ENCODE data around the gene SLC35B4.

SLC35B4 gene

GRCh38 chr7:134350709-134351108 lies 34.0 kb upstream of the SLC35B4 start:
- H3K18ac ChIP-seq (ENCODE audit: low read length), result no peak overlapping the region
- no peak for DNase-seq
- no peak overlapping the region for H3K27ac ChIP-seq (ENCODE audit: low read depth, low read length)
- no peak overlapping the region for H2BK120ac ChIP-seq (ENCODE audit: insufficient read depth, low read length, poor library complexity)
- no peaks in the 10 kb centered on the region for H3K9me3 ChIP-seq (ENCODE audit: insufficient read depth, low read depth, low read length)
- H3K4me3 ChIP-seq (ENCODE audit: low read depth, low read length), result no peak overlapping the region
- no peak overlapping the region for H4K91ac ChIP-seq (ENCODE audit: low read depth, low read length)
- no peak overlapping the region for H4K8ac ChIP-seq (ENCODE audit: low read depth, low read length)
- H2AFZ ChIP-seq (ENCODE audit: insufficient read depth, low read length, poor library complexity), result no peak overlapping the region
- no peak overlapping the region for H2BK5ac ChIP-seq (ENCODE audit: low read depth, low read length, poor library complexity)
- H3K36me3 ChIP-seq (ENCODE audit: control insufficient read depth in 1 of 2, insufficient read depth in 2 of 2, low read length in 2 of 2), result no peaks in the 10 kb centered on the region
- H2BK12ac ChIP-seq (ENCODE audit: low read length), result no peak overlapping the region
- H3K4me2 ChIP-seq (ENCODE audit: low read length), result no peak overlapping the region
- WGBS (ENCODE audit: extremely low coverage, insufficient coverage, insufficient read length), result no CpG with 5 or more reads among the region's 1 CpG
- no peak overlapping the region for H3K14ac ChIP-seq (ENCODE audit: low read length)
- no peak overlapping the region for H4K12ac ChIP-seq (ENCODE audit: low read depth, low read length)
- H3K4me1 ChIP-seq (ENCODE audit: control insufficient read depth in 1 of 2, insufficient read depth in 2 of 2, low read length in 2 of 2), result no peaks in the 10 kb centered on the region
- no peaks in the 10 kb centered on the region for H3K79me1 ChIP-seq (ENCODE audit: low read length)
- H3K23ac ChIP-seq (ENCODE audit: low read length), result no peak overlapping the region
- no peak overlapping the region for H2AK5ac ChIP-seq (ENCODE audit: low read length)
- H3K9ac ChIP-seq (ENCODE audit: low read length), result no peak overlapping the region
- no peaks in the 10 kb centered on the region for H3K79me2 ChIP-seq (ENCODE audit: control insufficient read depth, insufficient read depth, low read length, poor library complexity)
- H3K27me3 ChIP-seq (ENCODE audit: insufficient read depth, low read length), result no peaks in the 10 kb centered on the region
- H3K4ac ChIP-seq (ENCODE audit: low read depth, low read length), result no peak overlapping the region

GRCh38 chr7:134347567-134347966 lies 30.8 kb upstream of the SLC35B4 start:
- no peaks in the 10 kb centered on the region for H3K4me1 ChIP-seq (ENCODE audit: control insufficient read depth in 1 of 2, insufficient read depth in 2 of 2, low read length in 2 of 2)
- H3K23ac ChIP-seq (ENCODE audit: low read length), result no peak overlapping the region
- H3K4me2 ChIP-seq (ENCODE audit: low read length), result no peak overlapping the region
- H2BK120ac ChIP-seq (ENCODE audit: insufficient read depth, low read length, poor library complexity), result no peak overlapping the region
- no peak overlapping the region for H3K18ac ChIP-seq (ENCODE audit: low read length)
- no peak overlapping the region for H2AK5ac ChIP-seq (ENCODE audit: low read length)
- H4K12ac ChIP-seq (ENCODE audit: low read depth, low read length), result no peak overlapping the region
- no peaks in the 10 kb centered on the region for H3K79me1 ChIP-seq (ENCODE audit: low read length)
- H3K9me3 ChIP-seq (ENCODE audit: insufficient read depth, low read depth, low read length), result no peaks in the 10 kb centered on the region
- WGBS (ENCODE audit: extremely low coverage, insufficient coverage, insufficient read length), result no CpG with 5 or more reads among the region's 5 CpGs
- no peak overlapping the region for H2BK12ac ChIP-seq (ENCODE audit: low read length)
- H3K79me2 ChIP-seq (ENCODE audit: control insufficient read depth, insufficient read depth, low read length, poor library complexity), result no peaks in the 10 kb centered on the region
- H3K4ac ChIP-seq (ENCODE audit: low read depth, low read length), result no peak overlapping the region
- no peak overlapping the region for H2BK5ac ChIP-seq (ENCODE audit: low read depth, low read length, poor library complexity)
- H3K14ac ChIP-seq (ENCODE audit: low read length), result no peak overlapping the region
- no peak overlapping the region for H4K8ac ChIP-seq (ENCODE audit: low read depth, low read length)
- no peaks in the 10 kb centered on the region for H3K36me3 ChIP-seq (ENCODE audit: control insufficient read depth in 1 of 2, insufficient read depth in 2 of 2, low read length in 2 of 2)
- no peak overlapping the region for H3K9ac ChIP-seq (ENCODE audit: low read length)
- no peak overlapping the region for H3K27ac ChIP-seq (ENCODE audit: low read depth, low read length)
- H2AFZ ChIP-seq (ENCODE audit: insufficient read depth, low read length, poor library complexity), result no peak overlapping the region
- H3K4me3 ChIP-seq (ENCODE audit: low read depth, low read length), result no peak overlapping the region
- H3K27me3 ChIP-seq (ENCODE audit: insufficient read depth, low read length), result no peaks in the 10 kb centered on the region
- DNase-seq, result no peak
- no peak overlapping the region for H4K91ac ChIP-seq (ENCODE audit: low read depth, low read length)

GRCh38 chr7:134343796-134344195 lies 27.1 kb upstream of the SLC35B4 start:
- H2BK12ac ChIP-seq (ENCODE audit: low read length), result no peak overlapping the region
- no peaks in the 10 kb centered on the region for H3K27me3 ChIP-seq (ENCODE audit: insufficient read depth, low read length)
- no peak overlapping the region for H2AK5ac ChIP-seq (ENCODE audit: low read length)
- DNase-seq, result no peak
- no peak overlapping the region for H3K4me2 ChIP-seq (ENCODE audit: low read length)
- H3K79me2 ChIP-seq (ENCODE audit: control insufficient read depth, insufficient read depth, low read length, poor library complexity), result no peaks in the 10 kb centered on the region
- no peak overlapping the region for H3K4me3 ChIP-seq (ENCODE audit: low read depth, low read length)
- no peaks in the 10 kb centered on the region for H3K4me1 ChIP-seq (ENCODE audit: control insufficient read depth in 1 of 2, insufficient read depth in 2 of 2, low read length in 2 of 2)
- H3K27ac ChIP-seq (ENCODE audit: low read depth, low read length), result no peak overlapping the region
- H4K91ac ChIP-seq (ENCODE audit: low read depth, low read length), result no peak overlapping the region
- no peak overlapping the region for H3K18ac ChIP-seq (ENCODE audit: low read length)
- H3K14ac ChIP-seq (ENCODE audit: low read length), result no peak overlapping the region
- no peaks in the 10 kb centered on the region for H3K79me1 ChIP-seq (ENCODE audit: low read length)
- no peak overlapping the region for H4K8ac ChIP-seq (ENCODE audit: low read depth, low read length)
- H3K9me3 ChIP-seq (ENCODE audit: insufficient read depth, low read depth, low read length), result no peaks in the 10 kb centered on the region
- no peak overlapping the region for H4K12ac ChIP-seq (ENCODE audit: low read depth, low read length)
- H3K36me3 ChIP-seq (ENCODE audit: control insufficient read depth in 1 of 2, insufficient read depth in 2 of 2, low read length in 2 of 2), result no peaks in the 10 kb centered on the region
- H2BK5ac ChIP-seq (ENCODE audit: low read depth, low read length, poor library complexity), result no peak overlapping the region
- WGBS (ENCODE audit: extremely low coverage, insufficient coverage, insufficient read length), result no CpG with 5 or more reads among the region's 6 CpGs
- no peak overlapping the region for H3K4ac ChIP-seq (ENCODE audit: low read depth, low read length)
- H2AFZ ChIP-seq (ENCODE audit: insufficient read depth, low read length, poor library complexity), result no peak overlapping the region
- H2BK120ac ChIP-seq (ENCODE audit: insufficient read depth, low read length, poor library complexity), result no peak overlapping the region
- no peak overlapping the region for H3K9ac ChIP-seq (ENCODE audit: low read length)
- H3K23ac ChIP-seq (ENCODE audit: low read length), result no peak overlapping the region

GRCh38 chr7:134343136-134343535 lies 26.4 kb upstream of the SLC35B4 start:
- no peak for DNase-seq
- H2AK5ac ChIP-seq (ENCODE audit: low read length), result no peak overlapping the region
- H3K4me2 ChIP-seq (ENCODE audit: low read length), result no peak overlapping the region
- no peak overlapping the region for H3K4ac ChIP-seq (ENCODE audit: low read depth, low read length)
- no peak overlapping the region for H2BK5ac ChIP-seq (ENCODE audit: low read depth, low read length, poor library complexity)
- H3K27ac ChIP-seq (ENCODE audit: low read depth, low read length), result no peak overlapping the region
- no peak overlapping the region for H2BK12ac ChIP-seq (ENCODE audit: low read length)
- H4K12ac ChIP-seq (ENCODE audit: low read depth, low read length), result no peak overlapping the region
- no peak overlapping the region for H3K18ac ChIP-seq (ENCODE audit: low read length)
- no peak overlapping the region for H3K23ac ChIP-seq (ENCODE audit: low read length)
- H3K4me1 ChIP-seq (ENCODE audit: control insufficient read depth in 1 of 2, insufficient read depth in 2 of 2, low read length in 2 of 2), result no peaks in the 10 kb centered on the region
- H3K36me3 ChIP-seq (ENCODE audit: control insufficient read depth in 1 of 2, insufficient read depth in 2 of 2, low read length in 2 of 2), result no peaks in the 10 kb centered on the region
- H3K9ac ChIP-seq (ENCODE audit: low read length), result no peak overlapping the region
- H3K14ac ChIP-seq (ENCODE audit: low read length), result no peak overlapping the region
- no peaks in the 10 kb centered on the region for H3K79me2 ChIP-seq (ENCODE audit: control insufficient read depth, insufficient read depth, low read length, poor library complexity)
- no peaks in the 10 kb centered on the region for H3K27me3 ChIP-seq (ENCODE audit: insufficient read depth, low read length)
- no peak overlapping the region for H4K91ac ChIP-seq (ENCODE audit: low read depth, low read length)
- H3K9me3 ChIP-seq (ENCODE audit: insufficient read depth, low read depth, low read length), result no peaks in the 10 kb centered on the region
- H2BK120ac ChIP-seq (ENCODE audit: insufficient read depth, low read length, poor library complexity), result no peak overlapping the region
- H2AFZ ChIP-seq (ENCODE audit: insufficient read depth, low read length, poor library complexity), result no peak overlapping the region
- no peaks in the 10 kb centered on the region for H3K79me1 ChIP-seq (ENCODE audit: low read length)
- no peak overlapping the region for H3K4me3 ChIP-seq (ENCODE audit: low read depth, low read length)
- no peak overlapping the region for H4K8ac ChIP-seq (ENCODE audit: low read depth, low read length)

Measured in trophoblast cell (in vitro differentiated cells and primary cell).